ENCODE measurements around the gene ARHGAP11A.

DNA sequence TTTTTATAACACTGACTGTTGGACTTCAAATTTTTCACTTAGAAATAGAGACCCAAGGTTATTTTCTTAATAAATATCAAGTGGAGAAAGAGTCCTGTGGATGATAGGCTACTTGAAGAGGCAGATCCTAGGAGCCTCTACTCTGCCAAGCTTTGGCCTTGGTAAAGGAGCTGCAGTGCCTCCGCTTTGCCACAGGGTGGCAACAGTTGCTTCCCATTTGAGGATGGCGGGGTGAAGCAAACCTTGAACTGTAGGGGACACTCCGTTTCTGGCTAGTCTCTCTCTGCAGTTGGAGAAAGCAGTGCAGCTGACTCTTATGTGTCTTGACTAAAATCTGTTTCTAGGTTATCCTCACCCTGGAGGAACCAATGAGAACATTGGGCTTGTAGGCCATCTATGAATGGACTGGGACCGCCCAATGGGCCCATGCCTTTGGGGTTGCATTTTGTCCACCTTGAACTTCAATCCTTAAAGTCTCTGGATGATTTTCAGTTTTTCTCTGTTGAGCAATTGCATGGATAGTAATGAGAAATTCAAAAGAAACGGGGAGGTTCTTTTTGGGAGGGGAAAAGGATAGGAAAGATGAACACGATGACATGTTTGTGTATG lies 36.0 kb downstream of the ARHGAP11A start:
- TF ChIP-seq, protein P1, sequence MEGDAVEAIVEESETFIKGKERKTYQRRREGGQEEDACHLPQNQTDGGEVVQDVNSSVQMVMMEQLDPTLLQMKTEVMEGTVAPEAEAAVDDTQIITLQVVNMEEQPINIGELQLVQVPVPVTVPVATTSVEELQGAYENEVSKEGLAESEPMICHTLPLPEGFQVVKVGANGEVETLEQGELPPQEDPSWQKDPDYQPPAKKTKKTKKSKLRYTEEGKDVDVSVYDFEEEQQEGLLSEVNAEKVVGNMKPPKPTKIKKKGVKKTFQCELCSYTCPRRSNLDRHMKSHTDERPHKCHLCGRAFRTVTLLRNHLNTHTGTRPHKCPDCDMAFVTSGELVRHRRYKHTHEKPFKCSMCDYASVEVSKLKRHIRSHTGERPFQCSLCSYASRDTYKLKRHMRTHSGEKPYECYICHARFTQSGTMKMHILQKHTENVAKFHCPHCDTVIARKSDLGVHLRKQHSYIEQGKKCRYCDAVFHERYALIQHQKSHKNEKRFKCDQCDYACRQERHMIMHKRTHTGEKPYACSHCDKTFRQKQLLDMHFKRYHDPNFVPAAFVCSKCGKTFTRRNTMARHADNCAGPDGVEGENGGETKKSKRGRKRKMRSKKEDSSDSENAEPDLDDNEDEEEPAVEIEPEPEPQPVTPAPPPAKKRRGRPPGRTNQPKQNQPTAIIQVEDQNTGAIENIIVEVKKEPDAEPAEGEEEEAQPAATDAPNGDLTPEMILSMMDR (IDR thresholded peaks at IDR 0.05) = peak; percentile 90
- no peak for TF ChIP-seq ZFX (IDR thresholded peaks at IDR 0.05; ENCODE audit: borderline replicate concordance)
